ENCODE data around the gene SOWAHA.

DNA sequence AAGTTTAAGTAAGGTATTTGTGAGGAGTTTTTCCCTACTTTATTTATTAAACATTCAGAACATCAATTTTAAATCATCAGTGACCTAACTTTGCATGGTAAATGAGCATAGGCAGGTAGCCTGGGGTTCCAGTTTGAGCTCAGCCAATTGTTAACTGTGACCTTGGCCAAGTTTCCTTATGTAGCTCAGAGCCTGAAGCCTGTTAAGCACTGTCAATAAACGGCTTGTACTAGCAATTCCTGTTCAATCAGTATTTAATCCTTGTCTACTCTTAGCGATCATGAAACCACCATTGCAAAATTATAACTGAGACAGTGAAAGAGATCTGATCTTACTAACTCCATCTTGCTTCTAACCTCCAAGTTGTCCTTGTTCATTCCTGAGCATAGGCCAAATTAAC is 4.7 kb upstream of the SOWAHA start:
- no peak for TF ChIP-seq SUZ12 (IDR thresholded peaks at IDR 0.05)
- TF ChIP-seq TARDBP (IDR thresholded peaks at IDR 0.05) = no peak
- no peak for TF ChIP-seq SP1 (IDR thresholded peaks at IDR 0.05)
- TF ChIP-seq ELF4 (IDR thresholded peaks at IDR 0.05) = no peak
- no peak for TF ChIP-seq LEF1 (IDR thresholded peaks at IDR 0.05; ENCODE audit: borderline replicate concordance)
- TF ChIP-seq ZNF384 (IDR thresholded peaks at IDR 0.05) = no peak
- TF ChIP-seq BHLHE40 (IDR thresholded peaks at IDR 0.05; ENCODE audit: borderline replicate concordance) = no peak
- no peak for TF ChIP-seq FOXK2 (IDR thresholded peaks at IDR 0.05)
- TF ChIP-seq HDGF (IDR thresholded peaks at IDR 0.05; ENCODE audit: borderline replicate concordance) = no peak
- no peak for TF ChIP-seq FOXM1 (IDR thresholded peaks at IDR 0.05; ENCODE audit: borderline replicate concordance)
- TF ChIP-seq FOXA1 (IDR thresholded peaks at IDR 0.05) = no peak
- no peak for TF ChIP-seq L3MBTL2 (conservative IDR thresholded peaks at IDR 0.05)
